Measurements from ENCODE around the gene HDLBP. TPM values are rescaled to one million over a fixed set of nuclear protein-coding genes. Genes with fewer than 3 reads are reported as not detected.

HDLBP gene
- total and polyA plus RNA-seq, 2 experiments from 2014 or later, result 389 to 437 TPM

- Histone ChIP-seq H3K4me3 (no peak overlapping the region), H3K36me3 (replicated peaks; ENCODE audit: insufficient read depth, low read depth) (no peaks in the 10 kb centered on the region), H3K27me3 (no peaks in the 10 kb centered on the region), H3K9me2 (replicated peaks; ENCODE audit: insufficient read depth) (no peaks in the 10 kb centered on the region), H3K4me1 (ENCODE audit: insufficient read depth) (no peaks in the 10 kb centered on the region), H2AFZ (no peak overlapping the region), H3K27ac (no peak overlapping the region), H3K79me2 (no peaks in the 10 kb centered on the region), H3K4me2 (no peak overlapping the region), H4K20me1 (ENCODE audit: insufficient read depth, poor library complexity, severe bottlenecking) (no peaks in the 10 kb centered on the region), H3K9me3 (ENCODE audit: low read depth) (no peaks in the 10 kb centered on the region)
- WGBS (ENCODE audit: low lambda C conversion rate, missing lambda C conversion rate), result 92% methylated on average over 10 of the region's 10 CpGs
- TF ChIP-seq CTCF (IDR thresholded peaks at IDR 0.05; ENCODE audit: poor library complexity) (no peak), EZH2phosphoT487 (IDR thresholded peaks at IDR 0.05; ENCODE audit: low read depth, severe bottlenecking, unreplicated experiment) (no peak), EZH2 (IDR thresholded peaks at IDR 0.05; ENCODE audit: borderline replicate concordance) (no peak)
- no peak for DNase-seq (ENCODE audit: low spot score)
Observed at GRCh38 chr2:241204010-241204384, 111.5 kb downstream of the HDLBP start.

GRCh38 chr2:241203218-241204009, 112.1 kb downstream of the HDLBP start:
- H2AFZ ChIP-seq, result no peak overlapping the region
- H3K4me3 ChIP-seq, result no peak overlapping the region
- no peak for TF ChIP-seq EZH2 (IDR thresholded peaks at IDR 0.05; ENCODE audit: borderline replicate concordance)
- no peaks in the 10 kb centered on the region for H3K79me2 ChIP-seq
- H3K4me2 ChIP-seq, result no peak overlapping the region
- no peaks in the 10 kb centered on the region for H3K27me3 ChIP-seq
- no peaks in the 10 kb centered on the region for H3K4me1 ChIP-seq (ENCODE audit: insufficient read depth)
- no peaks in the 10 kb centered on the region for H3K9me3 ChIP-seq (ENCODE audit: low read depth)
- H3K9me2 ChIP-seq (replicated peaks; ENCODE audit: insufficient read depth), result no peaks in the 10 kb centered on the region
- H3K27ac ChIP-seq, result no peak overlapping the region
- no peak for DNase-seq (ENCODE audit: low spot score)
- 93% methylated on average over 20 of the region's 27 CpGs for WGBS (ENCODE audit: low lambda C conversion rate, missing lambda C conversion rate)
- no peaks in the 10 kb centered on the region for H4K20me1 ChIP-seq (ENCODE audit: insufficient read depth, poor library complexity, severe bottlenecking)
- no peaks in the 10 kb centered on the region for H3K36me3 ChIP-seq (replicated peaks; ENCODE audit: insufficient read depth, low read depth)

- H3K79me2 ChIP-seq, result no peaks in the 10 kb centered on the region
- TF ChIP-seq EZH2 (IDR thresholded peaks at IDR 0.05; ENCODE audit: borderline replicate concordance), result no peak
- TF ChIP-seq CTCF (IDR thresholded peaks at IDR 0.05; ENCODE audit: poor library complexity), result no peak
- TF ChIP-seq EZH2phosphoT487 (IDR thresholded peaks at IDR 0.05; ENCODE audit: low read depth, severe bottlenecking, unreplicated experiment), result no peak
- H3K27ac ChIP-seq, result no peak overlapping the region
- no peaks in the 10 kb centered on the region for H3K36me3 ChIP-seq (replicated peaks; ENCODE audit: insufficient read depth, low read depth)
- H3K4me1 ChIP-seq (ENCODE audit: insufficient read depth), result no peaks in the 10 kb centered on the region
- no peak for DNase-seq (ENCODE audit: low spot score)
- H3K9me2 ChIP-seq (replicated peaks; ENCODE audit: insufficient read depth), result no peaks in the 10 kb centered on the region
- H3K4me3 ChIP-seq, result no peak overlapping the region
- 93% methylated on average over 9 of the region's 9 CpGs for WGBS (ENCODE audit: low lambda C conversion rate, missing lambda C conversion rate)
- H2AFZ ChIP-seq, result no peak overlapping the region
- no peaks in the 10 kb centered on the region for H4K20me1 ChIP-seq (ENCODE audit: insufficient read depth, poor library complexity, severe bottlenecking)
- H3K4me2 ChIP-seq, result no peak overlapping the region
- H3K27me3 ChIP-seq, result no peaks in the 10 kb centered on the region
- no peaks in the 10 kb centered on the region for H3K9me3 ChIP-seq (ENCODE audit: low read depth)
Observed at GRCh38 chr2:241202681-241203080, 112.8 kb downstream of the HDLBP start.

- H3K4me3 ChIP-seq, result no peak overlapping the region
- H3K27ac ChIP-seq, result no peak overlapping the region
- no peaks in the 10 kb centered on the region for H4K20me1 ChIP-seq (ENCODE audit: insufficient read depth, poor library complexity, severe bottlenecking)
- H3K9me3 ChIP-seq (ENCODE audit: low read depth), result no peaks in the 10 kb centered on the region
- H3K4me2 ChIP-seq, result no peak overlapping the region
- H3K36me3 ChIP-seq (replicated peaks; ENCODE audit: insufficient read depth, low read depth), result no peaks in the 10 kb centered on the region
- no peaks in the 10 kb centered on the region for H3K79me2 ChIP-seq
- no peaks in the 10 kb centered on the region for H3K9me2 ChIP-seq (replicated peaks; ENCODE audit: insufficient read depth)
- no peaks in the 10 kb centered on the region for H3K4me1 ChIP-seq (ENCODE audit: insufficient read depth)
- no peak for DNase-seq (ENCODE audit: low spot score)
- WGBS (ENCODE audit: low lambda C conversion rate, missing lambda C conversion rate), result 94% methylated on average over 15 of the region's 15 CpGs
- H2AFZ ChIP-seq, result no peak overlapping the region
- TF ChIP-seq CTCF (IDR thresholded peaks at IDR 0.05; ENCODE audit: poor library complexity) (no peak), EZH2phosphoT487 (IDR thresholded peaks at IDR 0.05; ENCODE audit: low read depth, severe bottlenecking, unreplicated experiment) (no peak), EZH2 (IDR thresholded peaks at IDR 0.05; ENCODE audit: borderline replicate concordance) (no peak)
- H3K27me3 ChIP-seq, result no peaks in the 10 kb centered on the region
Observed at GRCh38 chr2:241202268-241202585, 113.2 kb downstream of the HDLBP start.
